KBM-7 (cell line): ENCODE data around the gene PSMC4.

Experiments used
- DNase-seq: peaks from one replicate; pipeline ENCODE4 v3.0.0-alpha.2; 2015
- in situ Hi-C: fragments of 300-500 bp; cut with MboI; formaldehyde crosslinking; loops from 2 replicates; pipeline ENCODE4 v1.14.3; 2020; ENCODE audit warnings: low sequenced_read_pairs, low pct_unique_long_range_greater_than_20kb, mixed read lengths

PSMC4 gene

DNA sequence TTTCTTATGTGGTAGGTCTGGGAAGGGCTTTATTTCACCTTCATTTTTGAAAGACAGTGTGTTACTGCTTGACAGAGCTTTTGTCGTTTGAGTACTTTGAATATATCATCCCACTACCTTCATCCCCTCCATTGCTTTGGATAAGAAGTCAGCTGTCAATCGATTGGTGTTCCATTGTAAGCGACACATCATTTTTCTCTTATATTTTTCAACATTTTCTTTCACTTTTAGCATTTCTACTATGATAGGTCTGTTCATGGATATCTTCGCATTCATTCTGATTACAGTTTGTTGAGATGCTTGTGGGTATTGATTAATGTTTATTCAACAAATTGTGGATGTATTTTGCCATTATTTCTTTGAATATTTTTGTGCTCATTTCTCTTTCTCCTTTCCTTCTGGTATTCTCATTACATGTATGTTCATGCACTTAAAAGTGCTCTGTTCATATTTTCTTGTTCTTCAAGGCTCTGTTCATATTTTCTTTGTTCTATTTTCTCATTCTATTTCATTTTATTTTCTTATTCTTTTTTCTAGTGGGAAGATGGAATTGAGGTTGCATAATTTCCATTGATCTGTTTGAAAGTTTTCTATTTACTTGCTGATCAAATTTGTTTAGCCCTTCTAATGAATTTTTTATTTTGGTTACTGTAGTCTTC, 55.1 kb downstream of the PSMC4 start:
- no peak for DNase-seq
- in situ Hi-C loops = no loop called here

DNA sequence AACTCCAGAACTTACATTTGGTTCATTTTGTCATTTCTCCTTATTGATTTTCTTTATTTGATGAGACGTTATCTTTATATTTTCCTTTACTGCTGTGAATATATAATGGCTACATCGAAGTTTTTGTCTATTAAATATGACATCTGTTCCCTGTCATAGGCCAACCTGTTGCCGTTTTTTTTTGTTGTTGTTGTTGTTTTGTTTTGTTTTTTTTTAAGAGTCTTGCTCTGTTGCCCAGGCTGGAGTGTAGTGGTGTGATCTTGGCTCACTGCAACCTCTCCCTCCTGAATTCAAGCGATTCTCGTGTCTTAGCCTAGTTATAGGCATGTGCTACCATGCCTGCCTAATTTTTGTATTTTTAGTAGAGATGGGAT, 55.6 kb downstream of the PSMC4 start:
- DNase-seq = no peak
- in situ Hi-C loops = no loop called here
